ENCODE results near the gene OR5K3. TPM values are rescaled to one million over a fixed set of nuclear protein-coding genes. Genes with fewer than 3 reads are reported as not detected.

The OR5K3 gene
- total and polyA plus RNA-seq, 2 of the 4 experiments (the other 2 are of a cell fraction), result not detected

DNA sequence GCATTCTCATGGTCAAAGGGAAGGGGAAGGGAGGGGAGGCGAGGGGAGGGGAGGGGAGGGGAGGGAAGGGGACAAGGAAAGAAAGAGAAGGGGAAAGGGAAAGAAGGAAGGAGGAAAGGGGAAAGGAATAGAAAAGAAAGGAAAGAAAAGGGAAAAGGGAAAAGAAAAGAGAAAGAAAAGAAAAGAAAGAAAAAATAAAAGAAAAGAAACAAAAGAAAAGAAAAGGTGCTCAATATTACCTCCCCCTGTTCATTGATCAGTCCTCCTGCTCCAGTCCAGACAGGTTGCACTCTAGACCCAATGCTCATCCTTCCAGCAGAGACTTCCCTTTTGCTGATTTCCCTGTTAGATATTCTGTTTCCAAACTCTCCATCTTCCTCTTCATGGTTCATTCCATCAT, 18.0 kb upstream of the OR5K3 start:
- H2BK120ac ChIP-seq (ENCODE audit: low read depth, low read length), result no peak overlapping the region
- DNase-seq, result no peak
- no peak overlapping the region for H3K4ac ChIP-seq (ENCODE audit: low read depth, low read length)
- in situ Hi-C loops (cut with MboI; ENCODE audit: low sequenced_read_pairs) (loop anchor here (25.0 kb wide), 1 partner anchor 90 kb away; the partner anchor contains the start of gene OR5K1), intact Hi-C loops (cut with micrococcal nuclease) (no loop called here), dilution Hi-C loops (cut with HindIII; ENCODE audit: low sequenced_read_pairs, unreplicated experiment) (no loop called here)
- H4K8ac ChIP-seq (ENCODE audit: low read depth in 2 of 2, low read length in 2 of 2), result no peak overlapping the region
- no peak overlapping the region for H4K5ac ChIP-seq (ENCODE audit: low read depth, low read length)
- no peak overlapping the region for H2BK20ac ChIP-seq (ENCODE audit: low read depth, low read length)
- POLR2A ChIA-PET (ENCODE audit: unreplicated experiment), result no interaction called here
- no peak overlapping the region for H3K23ac ChIP-seq (ENCODE audit: low read depth, low read length)
- TF ChIP-seq, protein P1, sequence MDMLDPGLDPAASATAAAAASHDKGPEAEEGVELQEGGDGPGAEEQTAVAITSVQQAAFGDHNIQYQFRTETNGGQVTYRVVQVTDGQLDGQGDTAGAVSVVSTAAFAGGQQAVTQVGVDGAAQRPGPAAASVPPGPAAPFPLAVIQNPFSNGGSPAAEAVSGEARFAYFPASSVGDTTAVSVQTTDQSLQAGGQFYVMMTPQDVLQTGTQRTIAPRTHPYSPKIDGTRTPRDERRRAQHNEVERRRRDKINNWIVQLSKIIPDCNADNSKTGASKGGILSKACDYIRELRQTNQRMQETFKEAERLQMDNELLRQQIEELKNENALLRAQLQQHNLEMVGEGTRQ (IDR thresholded peaks at IDR 0.05; ENCODE audit: low read depth, low read length), result no peak
- no peak for TF ChIP-seq RFX5 (IDR thresholded peaks at IDR 0.05; ENCODE audit: low read depth, low read length)
- TF ChIP-seq FOS (IDR thresholded peaks at IDR 0.05; ENCODE audit: low read depth, low read length), result no peak
- no peak for TF ChIP-seq POLR2A (IDR thresholded peaks at IDR 0.05; ENCODE audit: low read depth, low read length)
- TF ChIP-seq, protein P2, sequence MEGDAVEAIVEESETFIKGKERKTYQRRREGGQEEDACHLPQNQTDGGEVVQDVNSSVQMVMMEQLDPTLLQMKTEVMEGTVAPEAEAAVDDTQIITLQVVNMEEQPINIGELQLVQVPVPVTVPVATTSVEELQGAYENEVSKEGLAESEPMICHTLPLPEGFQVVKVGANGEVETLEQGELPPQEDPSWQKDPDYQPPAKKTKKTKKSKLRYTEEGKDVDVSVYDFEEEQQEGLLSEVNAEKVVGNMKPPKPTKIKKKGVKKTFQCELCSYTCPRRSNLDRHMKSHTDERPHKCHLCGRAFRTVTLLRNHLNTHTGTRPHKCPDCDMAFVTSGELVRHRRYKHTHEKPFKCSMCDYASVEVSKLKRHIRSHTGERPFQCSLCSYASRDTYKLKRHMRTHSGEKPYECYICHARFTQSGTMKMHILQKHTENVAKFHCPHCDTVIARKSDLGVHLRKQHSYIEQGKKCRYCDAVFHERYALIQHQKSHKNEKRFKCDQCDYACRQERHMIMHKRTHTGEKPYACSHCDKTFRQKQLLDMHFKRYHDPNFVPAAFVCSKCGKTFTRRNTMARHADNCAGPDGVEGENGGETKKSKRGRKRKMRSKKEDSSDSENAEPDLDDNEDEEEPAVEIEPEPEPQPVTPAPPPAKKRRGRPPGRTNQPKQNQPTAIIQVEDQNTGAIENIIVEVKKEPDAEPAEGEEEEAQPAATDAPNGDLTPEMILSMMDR (conservative IDR thresholded peaks at IDR 0.05; ENCODE audit: low read depth, low read length), result no peak
- TF ChIP-seq MAZ (IDR thresholded peaks at IDR 0.05; ENCODE audit: borderline replicate concordance, low read depth, low read length), result no peak
- TF ChIP-seq MAFK (IDR thresholded peaks at IDR 0.05; ENCODE audit: low read depth, low read length), result no peak
- TF ChIP-seq SMC3 (IDR thresholded peaks at IDR 0.05; ENCODE audit: low read depth, low read length), result no peak
- no peak for TF ChIP-seq RCOR1 (IDR thresholded peaks at IDR 0.05; ENCODE audit: insufficient replicate concordance, low read length)
- TF ChIP-seq BHLHE40 (IDR thresholded peaks at IDR 0.05; ENCODE audit: low read depth, low read length), result no peak
- TF ChIP-seq NFE2L2 (IDR thresholded peaks at IDR 0.05; ENCODE audit: low read depth, low read length), result no peak
- TF ChIP-seq ELK1 (IDR thresholded peaks at IDR 0.05; ENCODE audit: borderline replicate concordance, low read depth, low read length), result no peak
- no peak for TF ChIP-seq MXI1 (IDR thresholded peaks at IDR 0.05; ENCODE audit: borderline replicate concordance, low read depth, low read length)
- no peak for TF ChIP-seq CEBPB (IDR thresholded peaks at IDR 0.05; ENCODE audit: low read depth, low read length)
- no peak for TF ChIP-seq CHD1 (IDR thresholded peaks at IDR 0.05; ENCODE audit: low read depth, low read length)
- TF ChIP-seq RAD21 (IDR thresholded peaks at IDR 0.05; ENCODE audit: low read length), result no peak
- H3K9me1 ChIP-seq (ENCODE audit: insufficient read depth, low read length), result no peaks in the 10 kb centered on the region
- H3K27me3 ChIP-seq (ENCODE audit: control insufficient read depth, insufficient read depth, low read length), result no peaks in the 10 kb centered on the region
- H3K14ac ChIP-seq (replicated peaks; ENCODE audit: low read depth, low read length), result no peak overlapping the region
- H4K20me1 ChIP-seq (ENCODE audit: insufficient read depth, low read length), result no peaks in the 10 kb centered on the region
- CTCF ChIA-PET, result no interaction called here
- ATAC-seq (ENCODE audit: low read depth), result no peak
- no peaks in the 10 kb centered on the region for H3K9me3 ChIP-seq (ENCODE audit: control insufficient read depth, insufficient read depth, low read length)
- H2AFZ ChIP-seq (replicated peaks; ENCODE audit: low read length, poor library complexity), result no peak overlapping the region
- H3K18ac ChIP-seq (ENCODE audit: low read depth, low read length), result no peak overlapping the region
- no peak overlapping the region for H2AK5ac ChIP-seq (ENCODE audit: low read depth, low read length)
- no peaks in the 10 kb centered on the region for H3K36me3 ChIP-seq (ENCODE audit: control insufficient read depth, insufficient read depth, low read length)
- no peak overlapping the region for H3K27ac ChIP-seq (ENCODE audit: insufficient read depth, low read length)
- H3K4me3 ChIP-seq (ENCODE audit: insufficient read depth, low read depth, low read length), result no peak overlapping the region
- no peak overlapping the region for H2BK5ac ChIP-seq (ENCODE audit: low read depth, low read length, poor library complexity, severe bottlenecking)
- no peaks in the 10 kb centered on the region for H3K4me1 ChIP-seq (ENCODE audit: control insufficient read depth, insufficient read depth, low read length)
- H3K56ac ChIP-seq (ENCODE audit: extremely low read depth, insufficient read depth, low read length), result no peak overlapping the region
- BruUV-seq (replicated peaks), result no TSS peak
- no peak overlapping the region for H3K4me2 ChIP-seq (ENCODE audit: low read depth, low read length)
- H2AK9ac ChIP-seq (replicated peaks; ENCODE audit: low read depth, low read length, poor library complexity), result no peak overlapping the region
- no peak overlapping the region for H2BK15ac ChIP-seq (ENCODE audit: low read depth, low read length)
- H3K9ac ChIP-seq (ENCODE audit: low read depth, low read length), result no peak overlapping the region
- no CpG with 5 or more reads among the region's 1 CpG for WGBS, 2 experiments (ENCODE audit: extremely low coverage in 2 of 2, insufficient read length in 1 of 2)
- no peaks in the 10 kb centered on the region for H3K79me1 ChIP-seq (ENCODE audit: low read depth in 1 of 2, low read length in 2 of 2)
- H4K91ac ChIP-seq (ENCODE audit: insufficient read depth, low read depth, low read length), result no peak overlapping the region
